ENCODE data around the gene CCR3. TPM values are rescaled to one million over a fixed set of nuclear protein-coding genes. Genes with fewer than 3 reads are reported as not detected.

The CCR3 gene
- total RNA-seq, 2 donors from 2014 or later, result not detected

- H3K9me3 ChIP-seq, result no peaks in the 10 kb centered on the region
- no peak overlapping the region for H3K27ac ChIP-seq
- no peak overlapping the region for H3K4me3 ChIP-seq
- H3K27me3 ChIP-seq (replicated peaks; ENCODE audit: insufficient read depth), result no peaks in the 10 kb centered on the region
- TF ChIP-seq POLR2AphosphoS5 (IDR thresholded peaks at IDR 0.05), result no peak
- TF ChIP-seq CTCF (IDR thresholded peaks at IDR 0.05), result no peak
- TF ChIP-seq POLR2A (IDR thresholded peaks at IDR 0.05), result no peak
- WGBS, result 98% methylated on average over 4 of the region's 4 CpGs
- H3K36me3 ChIP-seq, result no peaks in the 10 kb centered on the region
- DNase-seq (ENCODE audit: low spot score), result no peak
- intact Hi-C loops (cut with DNase I), result no loop called here
- no peaks in the 10 kb centered on the region for H3K4me1 ChIP-seq (replicated peaks)
Observed at GRCh38 chr3:46266598-46266997, 24.3 kb downstream of the CCR3 start.

- no peaks in the 10 kb centered on the region for H3K36me3 ChIP-seq
- intact Hi-C loops (cut with DNase I), result no loop called here
- no peak overlapping the region for H3K4me3 ChIP-seq
- WGBS, result 64% methylated on average over 2 of the region's 2 CpGs
- H3K4me1 ChIP-seq (replicated peaks), result no peaks in the 10 kb centered on the region
- DNase-seq (ENCODE audit: low spot score), result no peak
- TF ChIP-seq CTCF (IDR thresholded peaks at IDR 0.05), result no peak
- TF ChIP-seq POLR2AphosphoS5 (IDR thresholded peaks at IDR 0.05), result no peak
- TF ChIP-seq POLR2A (IDR thresholded peaks at IDR 0.05), result no peak
- no peaks in the 10 kb centered on the region for H3K27me3 ChIP-seq (replicated peaks; ENCODE audit: insufficient read depth)
- H3K9me3 ChIP-seq, result no peaks in the 10 kb centered on the region
- H3K27ac ChIP-seq, result no peak overlapping the region
Observed at GRCh38 chr3:46269556-46269955, 27.3 kb downstream of the CCR3 start.

- H3K4me1 ChIP-seq (replicated peaks), result no peaks in the 10 kb centered on the region
- no peaks in the 10 kb centered on the region for H3K36me3 ChIP-seq
- H3K27me3 ChIP-seq (replicated peaks; ENCODE audit: insufficient read depth), result no peaks in the 10 kb centered on the region
- no peak for TF ChIP-seq POLR2AphosphoS5 (IDR thresholded peaks at IDR 0.05)
- no peak for TF ChIP-seq POLR2A (IDR thresholded peaks at IDR 0.05)
- no peak for TF ChIP-seq CTCF (IDR thresholded peaks at IDR 0.05)
- H3K4me3 ChIP-seq, result no peak overlapping the region
- no peaks in the 10 kb centered on the region for H3K9me3 ChIP-seq
- intact Hi-C loops (cut with DNase I), result no loop called here
- 87% methylated on average over 2 of the region's 2 CpGs for WGBS
- no peak for DNase-seq (ENCODE audit: low spot score)
- no peak overlapping the region for H3K27ac ChIP-seq
Observed at GRCh38 chr3:46270474-46270873, 28.2 kb downstream of the CCR3 start.

GRCh38 chr3:46271209-46271745 is 29.0 kb downstream of the CCR3 start:
- no peaks in the 10 kb centered on the region for H3K36me3 ChIP-seq
- WGBS, result 8% methylated on average over 4 of the region's 4 CpGs

More at GRCh38 chr3:46271209-46271745, 29.0 kb downstream of the CCR3 start:
- Histone ChIP-seq H3K9me3 (no peaks in the 10 kb centered on the region), H3K4me1 (replicated peaks) (no peaks in the 10 kb centered on the region), H3K27me3 (replicated peaks; ENCODE audit: insufficient read depth) (no peaks in the 10 kb centered on the region), H3K27ac (no peak overlapping the region), H3K4me3 (no peak overlapping the region)
- intact Hi-C loops (cut with DNase I), result no loop called here
- DNase-seq (ENCODE audit: low spot score), result peak; percentile 25
- TF ChIP-seq CTCF (IDR thresholded peaks at IDR 0.05), result no peak
- no peak for TF ChIP-seq POLR2A (IDR thresholded peaks at IDR 0.05)
- peak; percentile 13 for TF ChIP-seq POLR2AphosphoS5 (IDR thresholded peaks at IDR 0.05)
